Activated CD8-positive, alpha-beta memory T cell treated with anti-CD3 and anti-CD28 coated beads, Interleukin-2, amount 50 U/mL, for 24 hours (primary cell): ENCODE results near the gene ZMIZ1.

ENCODE experiments used
- DNase-seq: peaks from one replicate; pipeline ENCODE4 v3.0.0-alpha.2; 2020; ENCODE audit errors: extremely low read depth

The ZMIZ1 gene

DNA sequence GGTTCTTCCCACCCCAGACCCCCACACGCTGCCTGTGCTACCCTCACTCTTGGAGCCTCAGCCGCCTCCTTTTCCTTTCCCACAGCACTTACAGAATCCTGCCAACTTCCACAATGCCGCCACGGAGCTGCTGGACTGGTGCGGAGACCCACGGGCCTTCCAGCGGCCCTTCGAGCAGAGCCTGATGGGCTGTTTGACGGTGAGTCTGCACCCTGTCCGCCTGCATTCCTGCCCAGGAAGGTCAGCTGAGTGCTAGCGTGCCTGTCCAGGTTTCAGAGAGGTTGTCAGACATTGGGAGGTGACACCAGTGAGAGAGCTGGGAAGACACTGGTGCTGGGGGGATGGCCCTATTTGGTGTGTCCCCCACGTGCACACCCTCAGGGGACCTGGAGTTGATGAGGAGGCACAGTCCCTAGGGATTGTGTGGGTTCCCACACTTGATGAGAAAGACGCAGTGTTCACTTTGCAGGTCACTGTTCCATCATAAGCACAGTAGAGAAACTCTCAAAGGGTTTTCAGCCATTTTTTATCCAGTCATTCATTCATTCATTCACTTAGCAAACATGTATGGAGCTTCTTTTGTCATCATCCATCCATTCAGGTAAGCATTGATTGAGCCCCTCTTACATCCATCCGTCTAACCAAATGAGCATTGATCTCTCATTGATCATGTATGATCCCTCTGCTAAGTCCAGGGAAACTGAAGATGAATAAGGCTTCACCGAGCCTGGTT is 139.7 kb downstream of the ZMIZ1 start:
- no peak for DNase-seq

DNA sequence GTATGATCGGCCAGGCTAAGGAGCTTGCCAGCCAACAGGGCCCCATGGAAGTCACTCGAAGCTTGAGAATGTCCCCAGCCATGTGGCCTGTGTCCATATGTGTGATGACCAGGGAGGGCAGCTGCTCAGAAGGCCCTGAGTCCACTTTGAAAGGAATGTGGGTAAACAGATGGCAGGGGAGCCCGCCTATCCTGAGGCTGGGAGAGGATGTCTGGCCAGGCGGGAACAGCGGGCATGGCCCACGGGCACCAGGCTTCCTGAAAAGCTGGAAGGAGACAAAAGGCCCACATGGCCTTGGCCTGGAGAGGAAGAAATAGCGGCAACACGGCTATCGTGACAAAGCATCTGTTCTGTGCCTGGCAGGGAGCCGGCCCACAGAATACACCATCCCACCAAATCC is 140.6 kb downstream of the ZMIZ1 start:
- DNase-seq: no peak

DNA sequence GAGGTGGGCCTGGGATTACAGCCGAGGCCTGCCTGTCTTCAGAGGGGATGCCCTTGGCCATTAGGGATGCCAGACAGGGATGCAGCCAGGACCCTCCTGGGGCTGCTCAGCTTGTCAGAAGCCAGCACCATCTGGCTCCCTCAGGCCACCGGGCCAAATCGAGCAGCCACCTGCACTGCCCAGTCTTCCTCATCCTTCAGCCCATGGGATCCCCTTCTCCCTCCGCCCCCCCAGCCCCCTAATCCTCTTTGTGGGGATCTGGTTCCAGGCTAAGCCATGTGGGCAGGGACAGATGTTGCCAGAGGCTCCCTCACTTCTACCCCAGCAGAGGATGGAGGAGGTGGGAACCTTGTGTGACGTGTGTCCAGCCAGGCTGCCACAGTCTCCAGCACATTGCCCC is 141.1 kb downstream of the ZMIZ1 start:
- DNase-seq: no peak

DNA sequence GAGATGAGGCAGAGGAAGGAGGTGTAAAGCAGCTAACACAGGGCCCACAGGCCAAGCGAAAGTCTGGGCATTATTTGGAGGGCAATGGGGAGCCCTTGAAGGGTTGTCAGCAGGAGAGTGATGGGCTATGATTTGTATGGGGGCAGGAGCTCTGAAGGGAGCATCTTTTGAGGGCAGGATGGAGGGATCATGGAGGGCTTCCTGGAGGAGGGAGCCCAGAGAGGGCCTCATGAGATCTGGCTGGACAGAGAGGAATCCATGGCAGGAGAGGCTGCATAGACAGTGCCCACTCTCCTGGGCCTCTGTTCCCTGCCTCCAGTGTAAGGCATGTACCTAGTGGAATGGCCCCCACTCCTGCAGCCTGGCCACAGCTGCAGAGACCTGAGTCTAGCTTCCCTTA is 141.9 kb downstream of the ZMIZ1 start:
- no peak for DNase-seq

DNA sequence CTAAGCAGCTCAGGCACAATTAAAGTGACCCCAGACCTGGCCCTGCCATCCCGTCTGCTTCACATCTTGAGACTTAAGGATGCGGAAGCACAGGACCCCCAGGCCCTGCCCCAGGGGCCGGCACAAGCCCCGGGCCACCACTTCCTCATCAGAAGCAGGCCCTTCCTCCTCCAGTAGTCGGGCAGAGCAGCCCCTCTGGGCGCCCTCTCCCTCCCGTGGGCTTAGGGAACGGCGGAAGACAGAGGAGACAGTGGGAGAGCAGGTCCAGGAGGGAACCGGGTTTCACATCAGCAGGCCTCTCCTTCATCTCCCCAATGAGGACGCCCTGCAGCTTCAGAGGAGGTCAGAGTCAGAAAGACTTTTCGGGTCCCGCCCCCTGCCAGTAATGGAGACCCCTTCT is 142.8 kb downstream of the ZMIZ1 start:
- no peak for DNase-seq

DNA sequence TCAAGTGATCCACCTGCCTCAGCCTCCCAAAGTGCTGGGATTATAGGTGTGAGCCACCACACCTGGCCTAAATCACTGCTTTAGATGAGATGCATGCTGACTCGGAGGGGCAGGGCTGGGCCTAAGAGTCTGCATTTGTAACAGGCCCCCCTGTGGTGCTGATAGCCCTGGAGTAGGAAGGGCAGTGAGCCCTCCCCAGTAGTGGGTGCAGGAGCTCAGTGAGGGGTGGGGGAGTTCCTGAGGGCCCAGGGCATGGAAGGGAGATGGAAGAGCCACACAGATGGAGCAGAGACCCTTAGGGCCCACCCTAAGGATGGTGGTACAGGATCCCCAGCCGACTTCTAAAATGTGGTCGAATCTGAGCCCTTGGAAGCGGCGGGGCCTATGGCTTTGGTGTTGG is 146.8 kb downstream of the ZMIZ1 start:
- no peak for DNase-seq

DNA sequence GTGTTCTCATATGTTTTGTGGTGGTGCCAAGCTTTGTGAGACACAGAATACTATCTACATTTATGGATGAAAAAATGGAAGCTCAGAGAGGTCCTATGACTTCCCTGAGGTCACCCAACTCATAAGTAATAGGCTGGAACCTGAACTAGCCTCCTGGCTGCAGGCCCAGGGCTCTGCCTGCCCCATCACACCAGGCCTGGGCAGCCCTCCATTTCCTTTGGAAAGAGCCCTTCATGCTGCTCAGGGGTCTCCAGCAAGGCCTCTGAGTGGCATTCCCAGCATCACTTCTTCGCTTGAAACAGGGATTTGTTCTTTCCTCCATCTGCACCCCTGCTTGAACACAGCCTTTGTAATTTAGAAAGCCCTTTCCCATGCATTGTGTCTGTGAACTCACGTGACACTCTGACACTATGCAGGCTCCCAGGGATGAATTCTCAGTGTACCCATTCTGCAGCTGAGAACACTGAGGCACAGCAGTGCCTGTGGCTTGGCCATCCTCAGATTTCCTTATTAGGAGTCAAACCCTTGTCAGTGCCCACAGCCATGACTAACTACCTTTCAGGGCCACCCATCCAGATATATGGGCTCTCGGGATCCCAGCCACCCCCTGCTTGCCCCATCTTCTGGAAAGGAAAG is 150.7 kb downstream of the ZMIZ1 start:
- no peak for DNase-seq

DNA sequence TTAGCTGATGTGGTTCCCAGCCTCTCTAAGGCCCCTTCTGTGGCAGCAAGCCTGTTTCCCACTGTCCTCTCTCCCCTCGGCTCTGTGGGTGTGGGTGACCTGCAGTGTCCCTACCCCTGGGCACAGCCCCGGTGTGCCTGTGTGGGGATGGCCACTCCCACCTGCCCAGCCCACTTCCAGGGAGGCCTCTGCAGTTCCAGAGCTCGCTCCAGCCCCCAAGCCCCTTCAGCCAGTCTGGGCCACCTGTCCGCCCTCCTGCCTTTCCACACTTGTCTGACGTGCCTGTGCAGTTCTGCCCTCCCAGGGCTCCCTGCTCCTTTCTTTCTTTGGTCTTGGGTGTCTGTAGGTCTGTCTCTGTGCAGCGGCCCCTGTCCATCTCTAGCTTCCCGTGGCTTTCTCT is 151.5 kb downstream of the ZMIZ1 start:
- no peak for DNase-seq

DNA sequence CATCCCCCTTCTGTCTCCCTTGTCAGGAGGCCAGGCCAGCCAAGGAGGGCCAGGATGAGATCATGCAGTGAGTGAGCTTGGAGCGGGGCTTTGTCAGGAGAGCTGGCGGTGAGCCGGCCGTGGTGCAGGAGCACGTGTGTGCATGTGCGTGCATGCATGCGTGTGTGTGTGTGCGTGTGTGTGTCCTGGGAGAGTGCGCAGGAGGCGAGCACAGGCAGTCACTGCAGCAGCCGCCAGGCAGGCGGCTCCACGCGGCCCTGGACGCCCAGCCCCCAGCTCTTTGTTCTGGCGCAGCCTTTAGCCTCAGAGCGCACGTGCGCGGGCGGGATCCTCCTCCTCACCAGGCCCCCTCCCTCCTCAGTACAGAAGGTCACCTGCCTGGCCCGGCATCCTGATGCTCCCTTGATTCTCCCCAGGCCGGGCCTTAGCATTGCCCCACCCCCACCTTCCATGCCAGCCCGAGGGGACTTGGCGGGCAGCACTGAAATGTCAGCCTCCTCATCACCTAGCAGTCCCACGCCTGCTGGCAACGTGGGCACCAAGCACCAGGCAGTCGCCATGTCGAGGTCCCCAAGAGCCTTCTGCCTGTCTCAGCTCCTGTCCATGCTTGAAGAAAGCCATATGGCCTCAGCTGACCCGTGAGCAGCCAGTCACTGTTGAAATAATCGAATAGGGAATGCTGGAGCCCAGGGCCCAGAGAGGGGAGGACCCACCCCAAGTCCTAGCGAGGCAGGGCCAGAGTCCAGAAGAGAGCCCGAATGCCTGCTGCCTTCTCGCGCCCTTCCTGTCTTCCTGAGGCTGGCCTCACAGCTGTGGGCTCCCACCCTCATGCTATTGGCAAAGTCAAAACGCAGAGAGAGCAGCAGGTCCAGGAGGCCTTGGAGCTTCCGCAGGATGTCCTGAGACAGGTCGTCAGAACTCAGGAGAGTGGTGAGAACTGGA is 152.6 kb downstream of the ZMIZ1 start:
- DNase-seq: no peak

DNA sequence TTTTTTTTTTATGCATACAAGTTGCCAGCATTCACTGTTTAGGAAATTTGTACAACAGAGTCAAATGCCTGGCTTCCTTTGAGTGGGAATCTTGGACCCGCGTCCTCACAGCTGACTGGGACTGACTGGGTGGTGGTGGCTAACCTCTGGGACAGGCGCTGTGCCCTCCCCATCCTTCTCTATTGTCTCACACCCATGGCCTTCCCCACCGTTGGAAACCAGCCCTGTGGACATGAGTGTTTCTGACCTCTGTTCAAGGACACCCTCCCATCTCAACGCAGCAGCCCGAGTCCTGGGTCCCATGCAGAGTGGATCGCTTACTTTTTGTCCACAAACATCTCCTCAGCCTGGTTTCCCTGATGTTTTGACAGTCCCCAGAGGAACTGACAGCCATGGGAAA is 153.4 kb downstream of the ZMIZ1 start:
- no peak for DNase-seq

DNA sequence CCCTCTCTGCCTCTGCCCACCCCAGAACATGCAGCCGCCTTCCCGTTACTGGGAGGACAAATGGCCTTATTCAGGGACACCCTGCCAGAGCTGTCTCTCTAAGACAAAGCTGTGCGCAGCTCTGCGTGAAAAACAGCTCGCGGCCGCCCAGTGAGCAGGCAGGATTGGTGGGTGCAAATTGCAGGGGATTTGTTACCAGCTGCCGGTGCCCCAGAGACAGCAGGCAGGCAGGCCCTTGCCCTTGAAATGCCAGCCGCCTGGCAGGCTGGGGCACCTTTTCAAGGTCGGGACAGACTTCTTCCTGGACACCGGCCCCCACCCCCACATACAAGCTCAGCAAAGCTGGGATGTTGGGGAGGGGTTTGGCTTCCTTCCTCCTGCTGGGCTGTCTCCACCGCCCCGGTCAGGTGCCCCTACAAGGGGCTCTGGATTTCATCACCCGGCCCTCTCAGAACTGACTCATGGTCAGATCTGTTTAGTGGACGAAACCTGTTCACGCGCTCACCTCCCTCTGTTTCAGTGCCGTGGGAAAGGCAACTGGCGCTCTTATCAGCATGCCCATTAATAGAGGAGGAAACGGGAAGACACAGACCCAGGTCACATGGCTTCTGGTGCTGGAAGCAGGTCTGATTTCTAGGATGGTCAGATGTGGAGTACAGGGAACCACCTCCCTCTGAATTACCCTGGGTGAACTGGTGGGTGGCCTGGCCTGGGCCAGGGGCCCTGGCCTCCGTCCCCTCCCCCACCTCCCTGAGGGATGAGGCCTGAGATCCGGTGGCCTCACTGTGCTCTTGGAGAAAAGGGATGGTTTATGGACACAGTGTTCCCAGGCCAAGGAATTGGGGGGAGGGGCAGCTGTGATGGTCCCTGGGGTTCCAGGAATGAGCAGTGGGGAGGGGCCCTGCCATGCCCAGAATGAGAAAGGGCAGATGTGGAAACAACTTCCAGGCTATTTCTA is 154.6 kb downstream of the ZMIZ1 start:
- DNase-seq: no peak

DNA sequence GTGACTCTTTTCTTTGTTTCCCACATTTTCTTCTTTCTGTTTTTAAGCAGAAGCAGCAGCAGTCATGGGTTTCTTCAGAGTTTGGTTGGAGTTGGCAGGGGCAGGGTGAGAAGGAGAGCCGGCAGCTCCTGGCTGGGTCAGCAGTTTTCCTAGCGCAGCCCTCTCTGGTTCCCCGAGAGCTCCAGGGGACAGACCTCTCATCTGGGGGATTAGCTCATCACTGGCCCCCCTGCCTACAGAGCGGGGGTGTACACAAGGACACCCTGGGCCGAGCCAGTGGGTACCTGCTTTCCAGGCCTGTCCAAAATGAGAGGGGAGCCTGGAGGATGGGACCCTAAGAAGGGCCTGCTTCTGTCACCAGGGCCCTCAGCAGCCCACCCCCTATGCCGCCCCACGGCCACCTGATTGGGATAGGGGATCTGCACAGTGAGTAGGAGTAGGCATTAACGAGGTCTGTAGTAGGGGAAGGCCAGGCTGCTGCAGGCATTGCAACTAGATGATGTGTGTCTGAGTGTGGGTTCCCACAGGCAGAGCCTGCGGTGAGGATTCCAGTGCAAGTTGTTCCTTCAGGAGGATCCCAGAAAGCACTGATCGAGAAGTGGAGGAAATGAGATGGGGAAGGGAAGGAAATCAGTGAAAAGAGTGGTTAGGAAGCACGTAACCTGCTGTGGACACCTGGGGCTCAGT is 155.6 kb downstream of the ZMIZ1 start:
- DNase-seq: no peak

DNA sequence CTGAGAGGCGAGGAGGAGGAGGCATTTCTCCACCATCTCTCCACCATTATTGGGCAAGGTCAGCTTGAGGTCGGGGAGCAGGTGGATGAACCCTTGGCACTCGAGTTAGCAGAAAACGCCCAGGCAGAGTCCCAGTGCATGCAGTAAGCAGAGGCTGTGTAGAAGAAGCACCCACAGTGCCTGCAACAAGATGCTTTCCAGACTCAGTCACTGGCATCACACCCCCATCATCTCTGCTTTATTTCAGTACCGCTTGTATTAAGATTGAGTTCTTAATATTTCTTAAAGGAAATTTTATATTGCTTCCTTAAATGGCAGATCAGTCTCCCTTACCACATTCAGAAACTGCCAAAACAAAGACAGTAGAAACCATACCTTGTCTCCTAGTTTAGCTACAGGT is 156.2 kb downstream of the ZMIZ1 start:
- no peak for DNase-seq

DNA sequence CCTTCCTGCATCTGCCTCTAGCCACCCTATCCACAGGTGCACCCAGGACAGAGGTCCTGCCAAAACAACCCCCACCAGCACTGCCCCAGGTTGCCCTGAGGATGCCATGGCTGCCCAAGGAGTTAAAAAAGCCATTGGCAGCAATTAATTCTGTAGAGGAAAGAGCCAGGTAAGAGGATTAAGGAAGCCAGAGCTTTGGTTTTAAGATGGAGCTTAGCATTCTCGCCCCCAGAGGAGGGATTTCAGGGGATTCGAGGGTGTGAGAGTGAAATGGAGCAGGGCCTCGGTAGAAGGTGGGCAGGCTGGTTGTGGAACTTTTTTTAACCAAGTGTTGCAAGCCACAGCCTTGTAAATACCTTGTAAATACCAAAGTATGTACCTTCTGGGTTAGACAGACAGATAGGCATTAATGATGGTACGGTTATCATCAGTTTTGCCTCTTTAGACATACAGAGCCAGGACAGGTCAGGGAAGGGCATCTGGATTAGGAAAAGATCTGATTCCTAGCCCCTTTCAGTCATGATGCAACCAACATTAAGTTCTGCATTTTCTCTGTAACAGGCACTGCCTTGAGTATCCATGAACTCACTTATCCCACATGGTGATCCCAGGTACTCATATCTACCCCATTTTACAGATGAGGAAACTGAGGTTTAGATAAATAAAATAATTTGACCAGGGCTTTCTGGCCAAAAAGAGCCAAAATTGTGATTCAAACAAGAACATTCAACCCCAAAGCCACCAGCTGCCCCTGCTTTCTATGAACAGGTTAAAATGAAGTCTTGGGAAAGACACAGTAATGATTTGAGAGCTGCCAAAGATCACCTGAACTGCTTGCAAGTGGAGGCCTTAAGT is 157.9 kb downstream of the ZMIZ1 start:
- DNase-seq: no peak

DNA sequence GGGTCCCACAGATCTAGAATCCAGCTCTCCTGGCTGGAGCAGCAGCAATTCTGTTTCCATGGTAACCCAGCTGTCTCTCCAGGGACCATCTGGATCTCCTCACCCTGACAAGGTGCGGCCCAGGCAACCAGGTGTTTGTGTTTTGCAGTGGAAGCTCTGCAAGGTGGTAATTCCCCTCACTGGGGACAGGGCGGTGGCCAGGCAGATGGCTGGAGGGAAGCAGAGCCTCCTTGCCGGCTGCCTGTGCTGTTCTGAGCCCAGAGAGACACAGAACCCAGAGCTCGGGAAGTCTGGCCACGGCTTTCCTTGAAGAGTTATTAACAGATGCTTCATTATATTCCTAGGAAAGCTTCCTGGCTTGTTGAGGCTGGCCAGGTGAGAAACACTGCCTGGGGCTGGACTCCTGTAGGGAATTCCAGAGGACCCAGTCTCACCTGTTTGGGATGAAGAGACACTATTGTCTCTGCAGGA is 160.3 kb downstream of the ZMIZ1 start:
- DNase-seq: no peak

DNA sequence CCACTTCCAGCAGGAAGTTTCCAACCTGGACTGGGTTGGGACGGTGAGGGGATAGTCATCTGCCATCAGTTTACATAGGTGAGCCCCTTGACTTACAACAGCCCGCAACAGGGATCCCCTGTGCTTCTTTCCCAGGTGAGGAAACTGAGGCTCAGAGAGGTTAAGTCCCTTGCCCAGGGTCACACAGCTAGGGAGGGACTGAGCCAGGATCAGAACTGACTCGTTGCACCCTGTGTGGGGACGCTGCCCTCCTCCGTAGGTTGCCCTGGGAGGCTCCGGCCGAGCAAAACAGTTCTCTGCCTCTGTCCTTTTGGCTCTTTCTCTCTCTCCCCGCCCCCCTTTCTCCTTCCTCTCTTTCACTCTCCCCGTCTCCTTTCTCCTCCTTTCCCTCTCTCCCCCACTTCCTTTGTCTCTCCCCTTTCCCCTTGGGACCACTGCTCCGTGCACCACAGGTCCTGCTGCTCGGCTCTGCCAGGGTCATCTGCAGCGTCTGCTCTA is 161.1 kb downstream of the ZMIZ1 start:
- no peak for DNase-seq

DNA sequence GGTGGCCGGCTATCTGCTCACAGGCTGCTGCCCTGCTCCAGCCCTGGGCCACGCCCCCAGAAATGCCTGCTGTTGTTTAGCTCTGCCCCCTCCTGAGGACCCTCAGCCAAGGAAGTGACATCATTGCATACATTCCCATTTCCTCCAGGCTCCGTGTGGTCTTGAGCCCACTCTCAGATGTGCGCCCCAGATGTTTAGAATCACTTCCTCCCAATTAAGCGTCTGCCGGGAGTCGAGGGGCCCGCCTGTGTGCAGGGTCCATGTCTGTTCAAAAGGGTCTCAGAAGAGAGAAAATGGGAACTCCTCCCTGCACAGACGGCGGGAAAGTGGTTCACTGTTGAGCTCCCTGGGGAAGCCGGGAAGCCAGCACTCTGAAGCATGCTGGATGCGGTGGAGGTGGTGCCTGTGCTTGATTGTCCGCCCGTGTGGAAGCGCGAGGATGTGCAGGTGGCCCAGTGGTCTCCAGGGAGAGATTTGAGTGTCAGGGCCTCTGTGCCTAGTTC is 161.6 kb downstream of the ZMIZ1 start:
- DNase-seq: no peak

DNA sequence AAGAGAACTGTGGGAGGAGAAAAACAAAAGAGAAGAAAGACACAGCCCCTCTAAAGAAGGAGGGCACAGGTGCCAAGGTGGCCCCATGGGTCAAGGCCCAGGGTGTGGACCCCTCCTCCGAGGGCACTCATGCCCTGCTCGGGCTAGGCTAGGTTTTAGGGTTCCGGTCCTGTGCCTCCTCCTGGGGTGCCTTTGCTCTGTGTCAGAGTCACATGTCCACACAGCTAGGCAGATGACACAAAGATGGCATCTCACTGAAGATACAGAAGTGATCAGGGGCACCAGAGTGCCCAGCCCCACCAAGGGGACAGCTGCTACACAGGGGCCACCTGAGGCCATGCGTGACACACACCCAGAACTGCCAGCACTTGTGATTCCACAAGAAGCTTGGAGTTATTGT is 162.1 kb downstream of the ZMIZ1 start:
- DNase-seq: no peak

DNA sequence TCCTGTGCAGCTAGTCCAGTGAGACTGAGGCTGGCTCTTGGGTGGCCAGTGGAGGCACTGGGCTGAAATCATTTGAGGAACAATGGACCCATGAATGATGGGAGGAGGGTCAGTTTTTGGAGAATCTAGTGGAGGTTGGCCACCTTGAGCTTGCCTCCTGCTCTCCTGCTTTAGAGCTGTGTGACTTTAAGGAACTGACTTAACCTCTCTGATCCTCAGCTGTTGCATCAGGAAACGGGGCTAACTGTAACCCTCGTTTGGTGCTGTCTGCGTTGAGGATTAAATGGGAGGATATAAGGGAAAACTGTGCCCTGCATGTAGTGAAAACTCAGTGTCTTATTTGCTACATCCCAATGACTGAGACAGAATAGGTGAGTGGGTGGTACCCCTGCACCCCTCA is 163.1 kb downstream of the ZMIZ1 start:
- no peak for DNase-seq
